Prostate gland (tissue), 2 donors: ENCODE results near the gene ASB17.

Experiments used
- POLR2AphosphoS5 ChIP-seq: sonication (generic); formaldehyde crosslinking; IDR thresholded peaks from one replicate; pipeline ENCODE4 v1.6.1; 2017; ENCODE audit warnings: antibody characterized with exemption
- TF ChIP-seq, protein P1 (sequence below), 4 experiments: fragments of 200-600 bp in 2 of 4; fragments of 450-650 bp in 2 of 4; sonication (generic) in 2 of 4; IDR thresholded peaks; 1 replicate in 3 of 4; 2 replicates in 1 of 4; pipeline ENCODE4 v1.5.1; 2016 to 2019; ENCODE audit warnings: antibody characterized with exemption in 4 of 4, mild to moderate bottlenecking in 2 of 4, moderate library complexity in 2 of 4

DNA sequence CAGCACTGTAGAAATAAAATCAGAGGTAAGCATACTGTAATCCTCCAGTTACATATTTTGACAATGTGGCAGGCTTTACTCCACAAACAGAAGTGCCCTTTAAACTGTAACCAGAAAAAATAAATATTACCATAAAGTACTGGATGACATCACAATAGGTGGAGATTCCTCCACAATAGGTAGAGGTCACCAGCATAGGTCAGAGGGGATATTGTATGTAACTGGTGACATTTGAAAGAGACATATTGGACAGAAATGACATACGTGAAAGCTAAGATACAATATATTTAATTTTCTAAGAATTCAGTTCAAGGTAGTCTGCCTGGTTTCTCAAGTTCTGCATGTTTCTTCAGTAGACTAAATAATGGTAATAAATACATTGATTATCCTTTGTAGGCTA is at the start of gene ASB17:
- TF ChIP-seq, protein P1, sequence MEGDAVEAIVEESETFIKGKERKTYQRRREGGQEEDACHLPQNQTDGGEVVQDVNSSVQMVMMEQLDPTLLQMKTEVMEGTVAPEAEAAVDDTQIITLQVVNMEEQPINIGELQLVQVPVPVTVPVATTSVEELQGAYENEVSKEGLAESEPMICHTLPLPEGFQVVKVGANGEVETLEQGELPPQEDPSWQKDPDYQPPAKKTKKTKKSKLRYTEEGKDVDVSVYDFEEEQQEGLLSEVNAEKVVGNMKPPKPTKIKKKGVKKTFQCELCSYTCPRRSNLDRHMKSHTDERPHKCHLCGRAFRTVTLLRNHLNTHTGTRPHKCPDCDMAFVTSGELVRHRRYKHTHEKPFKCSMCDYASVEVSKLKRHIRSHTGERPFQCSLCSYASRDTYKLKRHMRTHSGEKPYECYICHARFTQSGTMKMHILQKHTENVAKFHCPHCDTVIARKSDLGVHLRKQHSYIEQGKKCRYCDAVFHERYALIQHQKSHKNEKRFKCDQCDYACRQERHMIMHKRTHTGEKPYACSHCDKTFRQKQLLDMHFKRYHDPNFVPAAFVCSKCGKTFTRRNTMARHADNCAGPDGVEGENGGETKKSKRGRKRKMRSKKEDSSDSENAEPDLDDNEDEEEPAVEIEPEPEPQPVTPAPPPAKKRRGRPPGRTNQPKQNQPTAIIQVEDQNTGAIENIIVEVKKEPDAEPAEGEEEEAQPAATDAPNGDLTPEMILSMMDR (IDR thresholded peaks at IDR 0.05): no peak
- no peak for TF ChIP-seq POLR2AphosphoS5
